ENCODE results near the gene CLDN9.

GRCh38 chr16:2973093-2973492, 39.6 kb upstream of the CLDN9 start:
- TF ChIP-seq CTCF (IDR thresholded peaks at IDR 0.05): no peak
- no peak for TF ChIP-seq ZFX (IDR thresholded peaks at IDR 0.05; ENCODE audit: borderline replicate concordance)
